ENCODE data around the gene SARDH. TPM values are rescaled to one million over a fixed set of nuclear protein-coding genes. Genes with fewer than 3 reads are reported as not detected.

SARDH gene
- polyA plus RNA-seq, 1 donor from 2014 or later, result not detected

DNA sequence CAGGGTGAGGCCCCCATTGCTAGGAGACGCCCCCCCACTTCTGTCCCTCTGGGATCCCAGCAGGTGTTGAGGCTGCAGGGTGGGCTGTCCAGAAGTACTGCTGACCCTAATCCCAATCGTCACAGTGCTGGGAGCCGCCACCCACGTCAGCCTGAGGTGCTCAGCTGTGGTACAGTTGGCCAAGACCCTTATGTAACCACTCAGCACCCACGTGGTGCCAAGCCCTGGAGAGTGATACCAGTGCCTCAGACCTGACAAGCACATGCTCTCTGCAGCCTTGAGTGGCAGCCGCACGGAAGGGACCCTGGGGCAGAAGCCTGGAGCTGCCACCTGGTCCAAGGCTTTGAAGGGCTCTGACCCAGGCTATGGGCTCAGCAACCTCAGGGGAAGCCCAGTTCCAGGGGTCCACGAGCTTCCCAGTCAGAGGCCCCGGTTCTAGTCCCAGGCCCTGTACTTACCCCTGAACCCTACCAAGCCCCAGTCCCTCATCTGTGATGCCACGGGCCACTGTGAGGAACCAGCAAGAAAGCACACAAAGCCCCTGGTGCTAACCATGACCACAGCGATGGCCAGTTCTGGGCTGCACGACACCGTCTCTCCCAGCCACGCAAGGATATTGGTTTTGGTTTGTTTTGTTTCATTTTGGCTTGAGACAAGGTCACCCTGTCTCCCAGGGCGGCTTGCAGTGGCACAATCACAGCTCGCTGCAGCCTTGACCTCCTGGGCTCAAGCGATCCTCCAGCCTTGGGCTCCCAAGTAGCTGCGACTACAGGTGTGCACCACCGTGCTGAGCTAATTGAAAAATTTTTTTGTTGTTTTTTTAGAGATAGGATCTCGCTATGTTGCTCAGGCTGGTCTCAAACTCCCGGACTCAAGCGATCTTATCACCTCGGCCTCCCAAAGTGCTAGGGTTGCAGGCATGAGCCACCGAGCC lies 51.2 kb downstream of the SARDH start:
- H3K4me2 ChIP-seq (ENCODE audit: low read length), result no peak overlapping the region
- no peak overlapping the region for H3K27ac ChIP-seq (ENCODE audit: low read length)
- no peaks in the 10 kb centered on the region for H4K20me1 ChIP-seq (ENCODE audit: insufficient read depth)
- no peak overlapping the region for H2AFZ ChIP-seq (ENCODE audit: low read depth, low read length)
- H3K27me3 ChIP-seq (ENCODE audit: insufficient read depth, low read depth, low read length), result no peaks in the 10 kb centered on the region
- no peak overlapping the region for H3K4me3 ChIP-seq (ENCODE audit: low read length)
- no peaks in the 10 kb centered on the region for H3K9me3 ChIP-seq (ENCODE audit: low read length)
- H3K36me3 ChIP-seq (ENCODE audit: insufficient read depth, low read length), result no peaks in the 10 kb centered on the region
- H3K79me2 ChIP-seq (replicated peaks; ENCODE audit: insufficient read depth, low read length), result no peaks in the 10 kb centered on the region
- no peaks in the 10 kb centered on the region for H3K9me2 ChIP-seq (ENCODE audit: insufficient read depth, low read length)
- TF ChIP-seq RAD21 (conservative IDR thresholded peaks at IDR 0.05), result no peak
- no peak overlapping the region for H3K9ac ChIP-seq (ENCODE audit: low read length)
- no peaks in the 10 kb centered on the region for H3F3A ChIP-seq (ENCODE audit: insufficient read depth, low read length, poor library complexity, severe bottlenecking)

GRCh38 chr9:133685653-133686609 lies 52.2 kb downstream of the SARDH start:
- no peak overlapping the region for H3K9ac ChIP-seq (ENCODE audit: low read length)
- no peak overlapping the region for H3K27ac ChIP-seq (ENCODE audit: low read length)
- no peak overlapping the region for H3K4me3 ChIP-seq (ENCODE audit: low read length)

More at GRCh38 chr9:133685653-133686609, 52.2 kb downstream of the SARDH start:
- Histone ChIP-seq H3K36me3 (ENCODE audit: insufficient read depth, low read length) (no peaks in the 10 kb centered on the region), H3K27me3 (ENCODE audit: insufficient read depth, low read depth, low read length) (no peaks in the 10 kb centered on the region), H3K79me2 (replicated peaks; ENCODE audit: insufficient read depth, low read length) (no peaks in the 10 kb centered on the region), H4K20me1 (ENCODE audit: insufficient read depth) (no peaks in the 10 kb centered on the region), H3K4me2 (ENCODE audit: low read length) (no peak overlapping the region), H3K9me2 (ENCODE audit: insufficient read depth, low read length) (no peaks in the 10 kb centered on the region), H3K9me3 (ENCODE audit: low read length) (no peaks in the 10 kb centered on the region), H3F3A (ENCODE audit: insufficient read depth, low read length, poor library complexity, severe bottlenecking) (no peaks in the 10 kb centered on the region), H2AFZ (ENCODE audit: low read depth, low read length) (no peak overlapping the region)
- TF ChIP-seq, protein P1, sequence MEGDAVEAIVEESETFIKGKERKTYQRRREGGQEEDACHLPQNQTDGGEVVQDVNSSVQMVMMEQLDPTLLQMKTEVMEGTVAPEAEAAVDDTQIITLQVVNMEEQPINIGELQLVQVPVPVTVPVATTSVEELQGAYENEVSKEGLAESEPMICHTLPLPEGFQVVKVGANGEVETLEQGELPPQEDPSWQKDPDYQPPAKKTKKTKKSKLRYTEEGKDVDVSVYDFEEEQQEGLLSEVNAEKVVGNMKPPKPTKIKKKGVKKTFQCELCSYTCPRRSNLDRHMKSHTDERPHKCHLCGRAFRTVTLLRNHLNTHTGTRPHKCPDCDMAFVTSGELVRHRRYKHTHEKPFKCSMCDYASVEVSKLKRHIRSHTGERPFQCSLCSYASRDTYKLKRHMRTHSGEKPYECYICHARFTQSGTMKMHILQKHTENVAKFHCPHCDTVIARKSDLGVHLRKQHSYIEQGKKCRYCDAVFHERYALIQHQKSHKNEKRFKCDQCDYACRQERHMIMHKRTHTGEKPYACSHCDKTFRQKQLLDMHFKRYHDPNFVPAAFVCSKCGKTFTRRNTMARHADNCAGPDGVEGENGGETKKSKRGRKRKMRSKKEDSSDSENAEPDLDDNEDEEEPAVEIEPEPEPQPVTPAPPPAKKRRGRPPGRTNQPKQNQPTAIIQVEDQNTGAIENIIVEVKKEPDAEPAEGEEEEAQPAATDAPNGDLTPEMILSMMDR (IDR thresholded peaks at IDR 0.05; ENCODE audit: poor library complexity, severe bottlenecking), result no peak
- TF ChIP-seq SMC3 (conservative IDR thresholded peaks at IDR 0.05; ENCODE audit: poor library complexity) (no peak), EP300 (conservative IDR thresholded peaks at IDR 0.05; ENCODE audit: poor library complexity, severe bottlenecking) (no peak), RAD21 (conservative IDR thresholded peaks at IDR 0.05) (no peak)
- TF ChIP-seq, protein P2, sequence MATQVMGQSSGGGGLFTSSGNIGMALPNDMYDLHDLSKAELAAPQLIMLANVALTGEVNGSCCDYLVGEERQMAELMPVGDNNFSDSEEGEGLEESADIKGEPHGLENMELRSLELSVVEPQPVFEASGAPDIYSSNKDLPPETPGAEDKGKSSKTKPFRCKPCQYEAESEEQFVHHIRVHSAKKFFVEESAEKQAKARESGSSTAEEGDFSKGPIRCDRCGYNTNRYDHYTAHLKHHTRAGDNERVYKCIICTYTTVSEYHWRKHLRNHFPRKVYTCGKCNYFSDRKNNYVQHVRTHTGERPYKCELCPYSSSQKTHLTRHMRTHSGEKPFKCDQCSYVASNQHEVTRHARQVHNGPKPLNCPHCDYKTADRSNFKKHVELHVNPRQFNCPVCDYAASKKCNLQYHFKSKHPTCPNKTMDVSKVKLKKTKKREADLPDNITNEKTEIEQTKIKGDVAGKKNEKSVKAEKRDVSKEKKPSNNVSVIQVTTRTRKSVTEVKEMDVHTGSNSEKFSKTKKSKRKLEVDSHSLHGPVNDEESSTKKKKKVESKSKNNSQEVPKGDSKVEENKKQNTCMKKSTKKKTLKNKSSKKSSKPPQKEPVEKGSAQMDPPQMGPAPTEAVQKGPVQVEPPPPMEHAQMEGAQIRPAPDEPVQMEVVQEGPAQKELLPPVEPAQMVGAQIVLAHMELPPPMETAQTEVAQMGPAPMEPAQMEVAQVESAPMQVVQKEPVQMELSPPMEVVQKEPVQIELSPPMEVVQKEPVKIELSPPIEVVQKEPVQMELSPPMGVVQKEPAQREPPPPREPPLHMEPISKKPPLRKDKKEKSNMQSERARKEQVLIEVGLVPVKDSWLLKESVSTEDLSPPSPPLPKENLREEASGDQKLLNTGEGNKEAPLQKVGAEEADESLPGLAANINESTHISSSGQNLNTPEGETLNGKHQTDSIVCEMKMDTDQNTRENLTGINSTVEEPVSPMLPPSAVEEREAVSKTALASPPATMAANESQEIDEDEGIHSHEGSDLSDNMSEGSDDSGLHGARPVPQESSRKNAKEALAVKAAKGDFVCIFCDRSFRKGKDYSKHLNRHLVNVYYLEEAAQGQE (IDR thresholded peaks at IDR 0.05; ENCODE audit: borderline replicate concordance), result no peak

Data from neural cell (in vitro differentiated cells).